ENCODE data around the gene DOC2B. TPM values are rescaled to one million over a fixed set of nuclear protein-coding genes. Genes with fewer than 3 reads are reported as not detected.

The DOC2B gene
- total RNA-seq, 4 donors from 2014 or later: 10.4 to 18.0 (median 14.6) TPM

DNA sequence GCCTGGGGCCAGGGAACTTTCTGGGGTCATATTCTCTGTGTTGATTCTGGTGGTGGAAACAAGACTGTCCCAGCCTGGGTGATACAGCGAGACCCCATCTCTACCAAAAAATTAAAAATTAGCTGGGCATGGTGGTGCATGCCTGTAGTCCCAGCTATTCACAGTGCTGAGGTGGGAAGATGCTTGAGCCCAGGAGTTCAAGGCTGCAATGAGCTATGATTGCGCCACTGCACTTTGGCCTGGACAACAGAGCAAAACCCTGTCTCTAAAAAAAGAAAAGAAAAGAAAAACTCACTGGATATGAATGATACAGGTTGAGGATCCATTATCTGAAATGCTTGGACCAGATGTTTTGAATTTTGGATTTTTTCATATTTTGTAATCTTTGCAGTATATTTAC lies 30.4 kb downstream of the DOC2B start:
- H3K36me3 ChIP-seq: peaks cover 0 to 14% (median 3%) of the 10 kb centered on the region in 4 donors
- intact Hi-C loops (cut with DNase I): no loop called here
- no peaks in the 10 kb centered on the region for H3K4me1 ChIP-seq
- no peak overlapping the region for H3K27ac ChIP-seq (replicated peaks in 1 of 4)
- H3K27me3 ChIP-seq: peaks cover 0 to 8% (median 0%) of the 10 kb centered on the region in 4 donors
- DNase-seq (ENCODE audit: extremely low spot score): no peak
- H3K4me3 ChIP-seq: no peak overlapping the region
- no peaks in the 10 kb centered on the region for H3K9me3 ChIP-seq
- TF ChIP-seq, protein P1, sequence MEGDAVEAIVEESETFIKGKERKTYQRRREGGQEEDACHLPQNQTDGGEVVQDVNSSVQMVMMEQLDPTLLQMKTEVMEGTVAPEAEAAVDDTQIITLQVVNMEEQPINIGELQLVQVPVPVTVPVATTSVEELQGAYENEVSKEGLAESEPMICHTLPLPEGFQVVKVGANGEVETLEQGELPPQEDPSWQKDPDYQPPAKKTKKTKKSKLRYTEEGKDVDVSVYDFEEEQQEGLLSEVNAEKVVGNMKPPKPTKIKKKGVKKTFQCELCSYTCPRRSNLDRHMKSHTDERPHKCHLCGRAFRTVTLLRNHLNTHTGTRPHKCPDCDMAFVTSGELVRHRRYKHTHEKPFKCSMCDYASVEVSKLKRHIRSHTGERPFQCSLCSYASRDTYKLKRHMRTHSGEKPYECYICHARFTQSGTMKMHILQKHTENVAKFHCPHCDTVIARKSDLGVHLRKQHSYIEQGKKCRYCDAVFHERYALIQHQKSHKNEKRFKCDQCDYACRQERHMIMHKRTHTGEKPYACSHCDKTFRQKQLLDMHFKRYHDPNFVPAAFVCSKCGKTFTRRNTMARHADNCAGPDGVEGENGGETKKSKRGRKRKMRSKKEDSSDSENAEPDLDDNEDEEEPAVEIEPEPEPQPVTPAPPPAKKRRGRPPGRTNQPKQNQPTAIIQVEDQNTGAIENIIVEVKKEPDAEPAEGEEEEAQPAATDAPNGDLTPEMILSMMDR (IDR thresholded peaks at IDR 0.05): no peak
- TF ChIP-seq POLR2AphosphoS5 (IDR thresholded peaks at IDR 0.05) (no peak), POLR2A (IDR thresholded peaks at IDR 0.05; ENCODE audit: low read depth) (no peak), EP300 (IDR thresholded peaks at IDR 0.05) (no peak)
- WGBS: 100% methylated on average over 2 of the region's 2 CpGs

DNA sequence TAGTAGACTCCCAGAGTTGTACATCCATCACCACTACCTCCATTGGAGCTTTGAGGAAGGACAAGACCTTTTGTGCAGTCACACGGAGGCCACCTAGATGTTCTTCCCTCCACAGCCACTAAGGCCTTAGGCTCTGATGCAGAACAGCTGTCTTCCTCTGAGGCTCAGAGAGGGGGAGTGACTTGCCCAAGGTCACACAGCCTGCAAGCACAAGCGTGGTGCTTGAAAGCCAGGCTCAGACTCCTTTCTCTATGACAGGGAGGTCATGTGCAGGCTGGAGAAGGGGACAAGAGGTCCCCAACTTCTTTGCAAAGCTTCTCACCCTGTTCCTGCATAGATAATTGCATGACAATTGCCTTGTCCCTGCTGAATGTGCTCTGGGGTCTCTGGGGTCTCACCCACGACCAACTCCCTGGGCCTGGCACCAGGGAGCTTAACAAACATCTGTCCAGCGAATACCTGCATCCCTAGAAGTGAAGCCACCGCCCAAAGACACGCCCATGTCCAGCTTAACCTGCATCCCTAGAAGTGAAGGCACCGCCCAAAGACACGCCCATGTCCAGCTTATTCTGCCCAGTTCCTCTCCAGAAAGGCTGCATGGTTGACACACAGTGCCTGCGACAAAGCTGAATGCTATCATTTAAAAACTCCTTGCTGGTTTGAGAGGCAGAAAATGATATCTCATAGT lies 31.4 kb downstream of the DOC2B start:
- no peak overlapping the region for H3K4me3 ChIP-seq
- TF ChIP-seq, protein P1 (IDR thresholded peaks at IDR 0.05): no peak
- no peak for TF ChIP-seq POLR2AphosphoS5 (IDR thresholded peaks at IDR 0.05)
- TF ChIP-seq POLR2A (IDR thresholded peaks at IDR 0.05; ENCODE audit: low read depth): no peak
- no peak for TF ChIP-seq EP300 (IDR thresholded peaks at IDR 0.05)
- no peak for DNase-seq (ENCODE audit: extremely low spot score)
- no peak overlapping the region for H3K27ac ChIP-seq (replicated peaks in 1 of 4)
- H3K9me3 ChIP-seq: no peaks in the 10 kb centered on the region
- no peaks in the 10 kb centered on the region for H3K4me1 ChIP-seq
- no peaks in the 10 kb centered on the region for H3K27me3 ChIP-seq
- peaks cover 0 to 10% (median 3%) of the 10 kb centered on the region in 4 donors for H3K36me3 ChIP-seq
- intact Hi-C loops (cut with DNase I): loop anchor here (5.0 kb wide), 1 partner anchor 237 kb away; no protein-coding TSS in a partner anchor
- 96% methylated on average over 4 of the region's 9 CpGs for WGBS

DNA sequence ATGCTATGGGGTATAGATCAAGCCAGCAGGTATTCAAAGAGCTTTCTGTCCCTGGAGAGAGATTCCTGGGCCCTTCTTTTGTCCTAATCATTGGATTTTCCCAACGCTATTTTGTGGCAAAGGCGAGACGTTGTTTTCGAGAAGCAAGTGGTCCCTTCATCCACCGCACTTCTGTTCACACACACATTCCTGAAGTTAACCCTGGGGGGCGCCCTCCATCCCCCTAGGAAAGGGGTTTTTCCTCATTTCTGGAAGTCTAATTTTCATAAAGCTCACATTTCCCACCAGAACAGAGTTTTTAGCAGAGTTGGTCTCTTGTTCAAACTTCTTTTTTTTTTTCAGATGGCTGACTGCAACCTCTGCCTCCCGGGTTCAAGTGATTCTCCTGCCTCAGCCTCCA lies 32.2 kb downstream of the DOC2B start:
- Histone ChIP-seq H3K36me3 (peaks cover 0 to 10% (median 3%) of the 10 kb centered on the region in 4 donors), H3K4me3 (no peak overlapping the region), H3K27ac (replicated peaks in 1 of 4) (no peak overlapping the region), H3K4me1 (peaks cover 1 to 4% (median 2%) of the 10 kb centered on the region in 4 donors), H3K9me3 (no peaks in the 10 kb centered on the region), H3K27me3 (no peaks in the 10 kb centered on the region)
- no peak for TF ChIP-seq POLR2AphosphoS5 (IDR thresholded peaks at IDR 0.05)
- TF ChIP-seq, protein P1 (IDR thresholded peaks at IDR 0.05): no peak
- no peak for TF ChIP-seq POLR2A (IDR thresholded peaks at IDR 0.05; ENCODE audit: low read depth)
- TF ChIP-seq EP300 (IDR thresholded peaks at IDR 0.05): no peak
- intact Hi-C loops (cut with DNase I): loop anchor here (5.0 kb wide), 1 partner anchor 238 kb away; no protein-coding TSS in a partner anchor
- WGBS: 84% methylated on average over 7 of the region's 7 CpGs
- no peak for DNase-seq (ENCODE audit: extremely low spot score)

DNA sequence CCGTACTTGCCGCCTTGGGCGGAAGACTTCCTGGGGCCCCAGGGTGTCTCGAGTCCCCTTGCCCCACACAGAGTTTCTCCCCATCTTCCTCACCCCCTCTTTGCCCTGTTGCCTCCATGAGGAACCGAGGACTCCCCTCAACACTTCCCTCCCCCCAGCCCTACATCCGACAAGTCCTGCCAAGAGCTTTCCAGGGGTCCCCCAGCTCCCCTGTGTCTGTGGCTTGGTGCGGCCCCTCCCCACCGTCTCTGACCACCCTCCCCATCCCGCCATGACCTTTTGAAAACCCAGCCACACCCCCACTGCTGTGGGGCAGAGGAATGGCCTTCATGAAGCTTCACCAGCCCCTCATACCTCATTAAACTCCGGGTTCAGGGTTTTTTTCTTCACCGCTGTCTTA lies 32.7 kb downstream of the DOC2B start:
- Histone ChIP-seq H3K9me3 (no peaks in the 10 kb centered on the region), H3K36me3 (peaks cover 0 to 10% (median 3%) of the 10 kb centered on the region in 4 donors), H3K27ac (replicated peaks in 1 of 4) (no peak overlapping the region), H3K27me3 (no peaks in the 10 kb centered on the region), H3K4me1 (peaks cover 3 to 9% (median 5%) of the 10 kb centered on the region in 4 donors), H3K4me3 (no peak overlapping the region)
- no peak for DNase-seq (ENCODE audit: extremely low spot score)
- WGBS: 80% methylated on average over 10 of the region's 11 CpGs
- TF ChIP-seq POLR2AphosphoS5 (IDR thresholded peaks at IDR 0.05) (no peak), EP300 (IDR thresholded peaks at IDR 0.05) (no peak), POLR2A (IDR thresholded peaks at IDR 0.05; ENCODE audit: low read depth) (no peak)
- TF ChIP-seq, protein P1 (IDR thresholded peaks at IDR 0.05): no peak
- intact Hi-C loops (cut with DNase I): loop anchor here (5.0 kb wide), 1 partner anchor 239 kb away; no protein-coding TSS in a partner anchor

Measured in esophagus muscularis mucosa (tissue), 4 donors.